WERI-Rb-1 (cell line): ENCODE measurements around the gene SEMA3A.

Source experiments
- DNase-seq: peaks from one replicate; pipeline ENCODE4 v3.0.0-alpha.2; 2020
- H3K27ac ChIP-seq: fragments of 250-450 bp; sonication (Bioruptor Pico); 2 replicates; pipeline ENCODE4 v1.5.1; 2020; ENCODE audit warnings: mild to moderate bottlenecking, moderate library complexity
- H3K27me3 ChIP-seq: fragments of 250-450 bp; sonication (Bioruptor Pico); 2 replicates; pipeline ENCODE4 v1.5.1; 2021; ENCODE audit warnings: mild to moderate bottlenecking, low read depth, moderate library complexity; ENCODE audit not compliant: insufficient read depth, severe bottlenecking
- H3K36me3 ChIP-seq: fragments of 250-450 bp; sonication (Bioruptor Pico); 2 replicates; pipeline ENCODE4 v1.5.1; 2020; ENCODE audit warnings: mild to moderate bottlenecking, moderate library complexity
- H3K4me3 ChIP-seq: 2 replicates; pipeline ENCODE4 v1.5.1; 2011; ENCODE audit warnings: low read depth, mild to moderate bottlenecking, control low read depth, low read length
- H3K9me3 ChIP-seq: fragments of 250-450 bp; sonication (Bioruptor Pico); 2 replicates; pipeline ENCODE4 v1.5.1; 2021; ENCODE audit warnings: mild to moderate bottlenecking, moderate library complexity; ENCODE audit not compliant: severe bottlenecking
- CTCF ChIP-seq: IDR thresholded peaks from 2 replicates; pipeline ENCODE4 v1.5.1; 2011; ENCODE audit warnings: low read depth, mild to moderate bottlenecking, control low read depth, inconsistent platforms, low read length

SEMA3A gene

GRCh38 chr7:83970081-83970480, 224.5 kb downstream of the SEMA3A start:
- Histone ChIP-seq H3K36me3 (no peaks in the 10 kb centered on the region), H3K27ac (no peak overlapping the region), H3K4me3 (no peak overlapping the region), H3K9me3 (no peaks in the 10 kb centered on the region), H3K27me3 (no peaks in the 10 kb centered on the region)
- TF ChIP-seq CTCF: no peak
- no peak for DNase-seq

GRCh38 chr7:83964318-83964717, 230.3 kb downstream of the SEMA3A start:
- no peak for TF ChIP-seq CTCF
- H3K27ac ChIP-seq: no peak overlapping the region
- no peak overlapping the region for H3K4me3 ChIP-seq
- H3K36me3 ChIP-seq: no peaks in the 10 kb centered on the region
- H3K27me3 ChIP-seq: no peaks in the 10 kb centered on the region
- H3K9me3 ChIP-seq: no peaks in the 10 kb centered on the region
- DNase-seq: no peak

- Histone ChIP-seq H3K9me3 (no peaks in the 10 kb centered on the region), H3K4me3 (no peak overlapping the region), H3K27ac (no peak overlapping the region), H3K36me3 (no peaks in the 10 kb centered on the region), H3K27me3 (no peaks in the 10 kb centered on the region)
- no peak for DNase-seq
- no peak for TF ChIP-seq CTCF
These were observed 237.3 kb downstream of the SEMA3A start for GRCh38 chr7:83957333-83957732.

GRCh38 chr7:83956104-83956503, 238.5 kb downstream of the SEMA3A start:
- DNase-seq: no peak
- no peaks in the 10 kb centered on the region for H3K27me3 ChIP-seq
- H3K36me3 ChIP-seq: no peaks in the 10 kb centered on the region
- TF ChIP-seq CTCF: no peak
- no peaks in the 10 kb centered on the region for H3K9me3 ChIP-seq
- no peak overlapping the region for H3K4me3 ChIP-seq
- H3K27ac ChIP-seq: no peak overlapping the region

- Histone ChIP-seq H3K4me3 (no peak overlapping the region), H3K9me3 (no peaks in the 10 kb centered on the region), H3K36me3 (no peaks in the 10 kb centered on the region), H3K27ac (no peak overlapping the region), H3K27me3 (no peaks in the 10 kb centered on the region)
- no peak for TF ChIP-seq CTCF
- no peak for DNase-seq
These were observed 242.4 kb downstream of the SEMA3A start for GRCh38 chr7:83952236-83952635.

- Histone ChIP-seq H3K27me3 (no peaks in the 10 kb centered on the region), H3K36me3 (no peaks in the 10 kb centered on the region), H3K9me3 (no peaks in the 10 kb centered on the region), H3K27ac (no peak overlapping the region), H3K4me3 (no peak overlapping the region)
- DNase-seq: peak; percentile 43
- TF ChIP-seq CTCF: peak; percentile 76
These were observed 247.3 kb downstream of the SEMA3A start for GRCh38 chr7:83947260-83947659.
